Measurements from ENCODE around the gene ONECUT2. TPM values are rescaled to one million over a fixed set of nuclear protein-coding genes. Genes with fewer than 3 reads are reported as not detected.
"Not testable (repeated sequence)": the region's sequence is repeated elsewhere in the genome, so short reads cannot be mapped to it uniquely, and the experiment has no call there.

Gene ONECUT2
- total and polyA plus RNA-seq, 9 donors = under 0.01 to 0.30 (median 0.10) TPM

DNA sequence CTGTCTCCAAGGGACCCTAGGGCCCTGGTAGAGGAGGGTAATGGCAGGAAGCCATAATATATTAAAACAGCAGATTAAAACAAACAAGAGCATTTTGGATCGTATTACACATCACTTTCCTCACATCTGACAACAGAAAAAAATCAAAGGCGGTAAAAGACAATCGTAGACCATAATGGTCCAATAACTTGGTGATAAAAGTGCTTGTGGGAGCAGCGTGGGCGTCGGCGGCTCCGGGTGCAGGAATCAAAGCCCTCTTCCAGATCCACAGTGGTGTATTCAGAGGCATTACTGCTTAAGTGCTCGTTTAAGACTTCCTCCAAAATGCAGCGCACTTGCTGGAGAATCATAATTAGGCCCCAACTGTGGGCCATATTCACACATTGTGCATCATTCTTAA, 83.4 kb downstream of the ONECUT2 start:
- DNase-seq = no peak
- 65 to 78% (median 66%) methylated on average over 10 of the region's 10 CpGs for WGBS, 3 donors

GRCh38 chr18:57519668-57520424, 84.7 kb downstream of the ONECUT2 start:
- H3K36me3 ChIP-seq = no peaks in the 10 kb centered on the region
- no peak overlapping the region for H3K27ac ChIP-seq
- 71 to 75% (median 73%) methylated on average over 7 of the region's 7 CpGs for WGBS, 3 donors
- H3K4me1 ChIP-seq (ENCODE audit: insufficient read depth) = no peaks in the 10 kb centered on the region
- TF ChIP-seq EP300 (IDR thresholded peaks at IDR 0.05) (no peak), CTCF (IDR thresholded peaks at IDR 0.05) (no peak), POLR2A (IDR thresholded peaks at IDR 0.05) (no peak)
- DNase-seq = no peak
- peaks cover 0 to under 1% of the 10 kb centered on the region in 2 donors for H3K9me3 ChIP-seq
- no peak overlapping the region for H3K4me3 ChIP-seq
- intact Hi-C loops (cut with DNase I) = no loop called here
- H3K27me3 ChIP-seq = no peaks in the 10 kb centered on the region

More for the DNA sequence above, 83.4 kb downstream of the ONECUT2 start:
- Histone ChIP-seq H3K4me1 (ENCODE audit: insufficient read depth) (no peaks in the 10 kb centered on the region), H3K4me3 (no peak overlapping the region), H3K9me3 (no peaks in the 10 kb centered on the region), H3K36me3 (no peaks in the 10 kb centered on the region), H3K27ac (no peak overlapping the region), H3K27me3 (no peaks in the 10 kb centered on the region)
- TF ChIP-seq CTCF (IDR thresholded peaks at IDR 0.05) = no peak
- TF ChIP-seq EP300 (IDR thresholded peaks at IDR 0.05) = no peak
- TF ChIP-seq POLR2A (IDR thresholded peaks at IDR 0.05) = no peak
- intact Hi-C loops (cut with DNase I) = no loop called here

DNA sequence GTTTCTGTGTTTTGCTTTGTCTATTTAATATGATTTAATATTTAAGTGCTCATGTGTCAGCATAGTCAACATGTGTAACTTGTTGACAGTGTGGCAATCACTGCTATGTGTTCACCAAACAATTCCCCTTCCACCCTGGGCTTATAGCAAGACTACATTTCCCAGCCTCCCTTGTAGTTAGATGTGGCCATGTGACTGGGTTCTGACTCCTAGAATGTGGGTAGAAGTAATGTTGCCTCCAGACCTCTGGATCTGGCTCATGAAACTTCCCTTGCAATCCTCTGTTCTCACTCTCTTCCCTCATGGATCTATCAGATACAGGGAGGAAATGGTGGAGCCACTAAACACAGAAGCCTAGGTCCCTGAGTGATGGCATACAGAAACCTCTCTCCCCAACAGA, 87.2 kb downstream of the ONECUT2 start:
- intact Hi-C loops (cut with DNase I); H3K9me3 ChIP-seq; H3K4me1 ChIP-seq (ENCODE audit: insufficient read depth); H3K36me3 ChIP-seq; H3K27me3 ChIP-seq; H3K4me3 ChIP-seq; DNase-seq; H3K27ac ChIP-seq: not testable (repeated sequence)

- H3K36me3 ChIP-seq = no peaks in the 10 kb centered on the region
- no peak for TF ChIP-seq CTCF (IDR thresholded peaks at IDR 0.05)
- no peak for TF ChIP-seq EP300 (IDR thresholded peaks at IDR 0.05)
- no peak for TF ChIP-seq POLR2A (IDR thresholded peaks at IDR 0.05)
- intact Hi-C loops (cut with DNase I) = no loop called here
- no peaks in the 10 kb centered on the region for H3K27me3 ChIP-seq
- no peak for DNase-seq
- no peaks in the 10 kb centered on the region for H3K4me1 ChIP-seq (ENCODE audit: insufficient read depth)
- no peak overlapping the region for H3K4me3 ChIP-seq
- H3K27ac ChIP-seq = no peak overlapping the region
- WGBS, 3 donors = 73 to 80% (median 79%) methylated on average over 11 of the region's 11 CpGs
- peaks cover 0 to 4% of the 10 kb centered on the region in 2 donors for H3K9me3 ChIP-seq
Measured at GRCh38 chr18:57523171-57523956, 88.2 kb downstream of the ONECUT2 start.

Measured in ovary (tissue), 9 donors.